DMS 273 treated with DMSO at 0.1 percent for 48 hours (cell line): Measurements from ENCODE around the gene HSPA5.
"Not testable (repeated sequence)": the region's sequence is repeated elsewhere in the genome, so short reads cannot be mapped to it uniquely, and the experiment has no call there.

Source experiments
- DNase-seq: peaks from one replicate; lab custom pipeline; 2025; lab: John Stamatoyannopoulos, UW

HSPA5 gene

GRCh38 chr9:125241000-125241862, at the start of gene HSPA5:
TSS of gene HSPA5 (minus strand) at chr9:125241343. CDS start at chr9:125241126, 217 bp downstream.
- peak; percentile 98 for DNase-seq

- not testable (repeated sequence) for DNase-seq
These were observed 45.8 kb upstream of the HSPA5 start for GRCh38 chr9:125286935-125287433.

GRCh38 chr9:125284855-125285254, 43.7 kb upstream of the HSPA5 start:
- DNase-seq = no peak

GRCh38 chr9:125280945-125281344, 39.8 kb upstream of the HSPA5 start:
- DNase-seq = peak; percentile 70

GRCh38 chr9:125277411-125277810, 36.3 kb upstream of the HSPA5 start:
- DNase-seq = no peak

GRCh38 chr9:125276771-125277170, 35.6 kb upstream of the HSPA5 start:
- no peak for DNase-seq

- no peak for DNase-seq
These were observed 31.6 kb upstream of the HSPA5 start for GRCh38 chr9:125272697-125273096.

GRCh38 chr9:125271081-125271480, 29.9 kb upstream of the HSPA5 start:
- no peak for DNase-seq

GRCh38 chr9:125269014-125269397, 27.9 kb upstream of the HSPA5 start:
- no peak for DNase-seq

GRCh38 chr9:125268394-125269013, 27.4 kb upstream of the HSPA5 start:
- DNase-seq = no peak

GRCh38 chr9:125264068-125264467, 22.9 kb upstream of the HSPA5 start:
- not testable (repeated sequence) for DNase-seq

- peak; percentile 20 for DNase-seq
These were observed 21.3 kb upstream of the HSPA5 start for GRCh38 chr9:125262294-125262991.

- peak; percentile 73 for DNase-seq
These were observed 20.6 kb upstream of the HSPA5 start, which contains the start of gene GAPVD1 for GRCh38 chr9:125261501-125262293. TSS of gene GAPVD1 (plus strand) at chr9:125261826. CDS start at chr9:125298922, 37,096 bp downstream.

- DNase-seq = peak; percentile 85
These were observed 19.4 kb upstream of the HSPA5 start for GRCh38 chr9:125260561-125260960.

- no peak for DNase-seq
These were observed 17.8 kb upstream of the HSPA5 start for GRCh38 chr9:125258832-125259534.

- no peak for DNase-seq
These were observed 17.1 kb upstream of the HSPA5 start for GRCh38 chr9:125258160-125258785.

GRCh38 chr9:125255781-125256391, 14.7 kb upstream of the HSPA5 start:
- no peak for DNase-seq

- no peak for DNase-seq
These were observed 13.1 kb upstream of the HSPA5 start for GRCh38 chr9:125254231-125254630.

- no peak for DNase-seq
These were observed 5.1 kb upstream of the HSPA5 start for GRCh38 chr9:125246261-125246667.

- DNase-seq = no peak
These were observed 2.7 kb upstream of the HSPA5 start for GRCh38 chr9:125243792-125244260.
